A673 (cell line): ENCODE measurements around the gene PEX5L. TPM values are rescaled to one million over a fixed set of nuclear protein-coding genes. Genes with fewer than 3 reads are reported as not detected.

ENCODE experiments used
- BruUV-seq: library from RNA; stranded (reverse); fragments of 400-500 nt; replicated peaks from 2 replicates; lab custom pipeline; 2021; lab: Mats Ljungman, UMichigan
- CTCF ChIA-PET: fragments of 300-600 bp; sonication (Branson Sonifier 250); formaldehyde crosslinking; loops from one replicate; lab custom pipeline; 2022; ENCODE audit warnings: antibody characterized with exemption; lab: Charles Lee
- POLR2A ChIA-PET: fragments of 300-600 bp; sonication (Branson Sonifier 250); formaldehyde crosslinking; loops from one replicate; lab custom pipeline; 2022; ENCODE audit warnings: antibody characterized with exemption; ENCODE audit not compliant: low non-redundant PET; lab: Charles Lee
- DNase-seq: peaks from one replicate; pipeline ENCODE4 v3.0.0-alpha.2; 2015; ENCODE audit warnings: low spot score
- H3K27ac ChIP-seq: fragments of 200-600 bp; sonication (generic); 2 replicates; pipeline ENCODE4 v1.5.1; 2016; ENCODE audit warnings: mixed run types, low read depth, mild to moderate bottlenecking, mixed read lengths, antibody characterized with exemption, low read length; ENCODE audit not compliant: poor library complexity, severe bottlenecking
- H3K27me3 ChIP-seq: fragments of 200-600 bp; sonication (generic); replicated peaks from 2 replicates; pipeline ENCODE4 v1.6.1; 2017; ENCODE audit warnings: mixed run types, low read depth, mild to moderate bottlenecking, mixed read lengths, antibody characterized with exemption, low read length; ENCODE audit not compliant: insufficient read depth, poor library complexity
- H3K36me3 ChIP-seq: fragments of 200-600 bp; sonication (generic); 2 replicates; pipeline ENCODE4 v1.6.1; 2016; ENCODE audit warnings: mixed run types, mild to moderate bottlenecking, mixed read lengths, antibody characterized with exemption, low read length; ENCODE audit not compliant: insufficient read depth, poor library complexity, severe bottlenecking
- H3K4me1 ChIP-seq: fragments of 200-600 bp; sonication (generic); 2 replicates; pipeline ENCODE4 v1.6.1; 2017; ENCODE audit warnings: mixed run types, mild to moderate bottlenecking, mixed read lengths, antibody characterized with exemption, low read length; ENCODE audit not compliant: insufficient read depth, poor library complexity, severe bottlenecking
- H3K4me3 ChIP-seq: fragments of 200-600 bp; sonication (generic); 2 replicates; pipeline ENCODE4 v1.5.1; 2016; ENCODE audit warnings: low read depth, mixed run types, mild to moderate bottlenecking, mixed read lengths, low read length; ENCODE audit not compliant: poor library complexity, severe bottlenecking
- H3K9me3 ChIP-seq: fragments of 200-600 bp; sonication (generic); 2 replicates; pipeline ENCODE4 v1.6.1; 2016; ENCODE audit warnings: mixed run types, low read depth, mild to moderate bottlenecking, mixed read lengths, antibody characterized with exemption, low read length; ENCODE audit not compliant: poor library complexity, severe bottlenecking
- EZH2 ChIP-seq: fragments of 200-600 bp; sonication (generic); IDR thresholded peaks from 2 replicates; pipeline ENCODE4 v1.6.1; 2017; ENCODE audit warnings: borderline replicate concordance, low read depth, mild to moderate bottlenecking, mixed read lengths, antibody characterized with exemption, low read length; ENCODE audit not compliant: poor library complexity, severe bottlenecking
- intact Hi-C: fragments of 100-400 bp; cut with micrococcal nuclease; formaldehyde crosslinking; loops from one replicate; pipeline ENCODE4 v1.10.0; 2022; ENCODE audit not compliant: unreplicated experiment
- total RNA-seq: library from RNA; stranded (reverse); gene quantifications from 2 replicates; pipeline ENCODE4 v1.2.3, GENCODE V29; 2021
- TF ChIP-seq, protein P1 (sequence below): fragments of 300-800, 200-600 bp; sonication (generic); conservative IDR thresholded peaks from 2 replicates; pipeline ENCODE4 v1.5.1; 2017; ENCODE audit warnings: low read depth, mild to moderate bottlenecking, antibody characterized with exemption, low read length, moderate library complexity, mixed read lengths

The PEX5L gene
- total RNA-seq, 1 experiment from 2014 or later, result not detected

DNA sequence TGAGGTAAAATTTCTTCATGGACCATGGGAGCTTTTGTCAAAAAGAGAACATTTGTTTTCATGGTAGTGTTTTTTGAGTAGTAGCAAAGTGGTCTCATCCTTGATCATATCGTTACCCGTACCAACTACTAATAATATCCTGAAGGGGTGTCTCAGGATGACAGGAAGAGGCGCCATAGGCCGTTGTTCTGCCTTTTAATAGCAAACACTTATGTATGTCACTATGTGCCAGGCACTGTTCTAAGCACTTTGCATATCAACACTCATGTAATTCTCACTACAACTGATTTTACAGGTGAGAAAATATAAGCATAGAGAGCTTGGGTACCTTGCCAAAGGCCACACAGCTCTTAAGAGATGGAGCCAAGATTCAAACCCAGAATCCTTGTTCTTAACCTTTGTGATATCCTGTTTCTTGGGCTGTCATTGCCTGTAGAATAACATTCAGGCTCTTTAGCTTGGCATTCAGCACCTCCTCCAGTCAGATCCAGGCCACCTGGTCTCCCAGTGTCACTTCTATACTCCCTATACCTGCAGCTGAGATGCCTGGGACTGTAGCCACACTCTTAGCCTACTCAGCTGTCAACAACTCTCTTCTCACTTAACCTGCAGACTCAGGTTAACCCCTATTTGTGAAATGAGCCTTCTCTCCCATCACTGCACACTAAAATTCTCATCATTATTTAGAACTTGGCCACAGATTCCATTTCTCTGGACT lies 270.2 kb downstream of the PEX5L start:
- Histone ChIP-seq H3K9me3 (no peaks in the 10 kb centered on the region), H3K27me3 (no peaks in the 10 kb centered on the region), H3K36me3 (peaks cover 12% of the 10 kb centered on the region), H3K4me1 (peaks cover 69% of the 10 kb centered on the region), H3K27ac (peak overlapping the region; percentile 72), H3K4me3 (no peak overlapping the region)
- intact Hi-C loops, result loop anchor here (5.0 kb wide), 1 partner anchor 836 kb away; the partner anchor contains the start of gene TTC14
- no peak for TF ChIP-seq EZH2
- TF ChIP-seq, protein P1, sequence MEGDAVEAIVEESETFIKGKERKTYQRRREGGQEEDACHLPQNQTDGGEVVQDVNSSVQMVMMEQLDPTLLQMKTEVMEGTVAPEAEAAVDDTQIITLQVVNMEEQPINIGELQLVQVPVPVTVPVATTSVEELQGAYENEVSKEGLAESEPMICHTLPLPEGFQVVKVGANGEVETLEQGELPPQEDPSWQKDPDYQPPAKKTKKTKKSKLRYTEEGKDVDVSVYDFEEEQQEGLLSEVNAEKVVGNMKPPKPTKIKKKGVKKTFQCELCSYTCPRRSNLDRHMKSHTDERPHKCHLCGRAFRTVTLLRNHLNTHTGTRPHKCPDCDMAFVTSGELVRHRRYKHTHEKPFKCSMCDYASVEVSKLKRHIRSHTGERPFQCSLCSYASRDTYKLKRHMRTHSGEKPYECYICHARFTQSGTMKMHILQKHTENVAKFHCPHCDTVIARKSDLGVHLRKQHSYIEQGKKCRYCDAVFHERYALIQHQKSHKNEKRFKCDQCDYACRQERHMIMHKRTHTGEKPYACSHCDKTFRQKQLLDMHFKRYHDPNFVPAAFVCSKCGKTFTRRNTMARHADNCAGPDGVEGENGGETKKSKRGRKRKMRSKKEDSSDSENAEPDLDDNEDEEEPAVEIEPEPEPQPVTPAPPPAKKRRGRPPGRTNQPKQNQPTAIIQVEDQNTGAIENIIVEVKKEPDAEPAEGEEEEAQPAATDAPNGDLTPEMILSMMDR, result no peak
- ChIA-PET CTCF (interaction anchor here (0.9 kb wide), 1 partner anchor 11 kb away, joined by 5 read pairs; no protein-coding TSS in a partner anchor), POLR2A (no interaction called here)
- BruUV-seq, result no TSS peak
- no peak for DNase-seq

GRCh38 chr3:179765396-179765795 lies 271.3 kb downstream of the PEX5L start:
- no TSS peak for BruUV-seq
- no peak for TF ChIP-seq EZH2
- TF ChIP-seq, protein P1, result no peak
- Histone ChIP-seq H3K4me3 (no peak overlapping the region), H3K4me1 (peaks cover 64% of the 10 kb centered on the region), H3K9me3 (no peaks in the 10 kb centered on the region), H3K36me3 (peaks cover 24% of the 10 kb centered on the region), H3K27ac (peak overlapping the region; percentile 44), H3K27me3 (no peaks in the 10 kb centered on the region)
- POLR2A ChIA-PET, result no interaction called here
- DNase-seq, result peak; percentile 45
- CTCF ChIA-PET, result no interaction called here
- intact Hi-C loops, result loop anchor here (5.0 kb wide), 1 partner anchor 837 kb away; the partner anchor contains the start of gene TTC14

GRCh38 chr3:179760944-179761343 lies 275.8 kb downstream of the PEX5L start:
- Histone ChIP-seq H3K9me3 (no peaks in the 10 kb centered on the region), H3K27ac (peak overlapping the region; percentile 26), H3K4me3 (no peak overlapping the region), H3K4me1 (peaks cover 28% of the 10 kb centered on the region), H3K27me3 (no peaks in the 10 kb centered on the region), H3K36me3 (peaks cover 24% of the 10 kb centered on the region)
- BruUV-seq, result no TSS peak
- intact Hi-C loops, result no loop called here
- CTCF ChIA-PET, result interaction anchor here (0.6 kb wide), 1 partner anchor 834 kb away, joined by 3 read pairs; no protein-coding TSS in a partner anchor
- DNase-seq, result peak; percentile 74
- TF ChIP-seq, protein P1, result no peak
- no peak for TF ChIP-seq EZH2
- POLR2A ChIA-PET, result interaction anchor here (0.6 kb wide), 1 partner anchor 841 kb away, joined by 3 read pairs; no protein-coding TSS in a partner anchor
